Stimulated activated CD8-positive, alpha-beta memory T cell treated with anti-CD3 and anti-CD28 coated beads, Interleukin-15, amount 100 ng/mL, for 4 hours (primary cell): ENCODE results near the gene TNFRSF13B.
"Not testable (repeated sequence)": the region's sequence is repeated elsewhere in the genome, so short reads cannot be mapped to it uniquely, and the experiment has no call there.

ENCODE experiments used
- DNase-seq, 2 donors: peaks; one replicate each; pipeline ENCODE4 v3.0.0-alpha.2; 2020; ENCODE audit warnings: low read depth in 2 of 2

TNFRSF13B gene

DNA sequence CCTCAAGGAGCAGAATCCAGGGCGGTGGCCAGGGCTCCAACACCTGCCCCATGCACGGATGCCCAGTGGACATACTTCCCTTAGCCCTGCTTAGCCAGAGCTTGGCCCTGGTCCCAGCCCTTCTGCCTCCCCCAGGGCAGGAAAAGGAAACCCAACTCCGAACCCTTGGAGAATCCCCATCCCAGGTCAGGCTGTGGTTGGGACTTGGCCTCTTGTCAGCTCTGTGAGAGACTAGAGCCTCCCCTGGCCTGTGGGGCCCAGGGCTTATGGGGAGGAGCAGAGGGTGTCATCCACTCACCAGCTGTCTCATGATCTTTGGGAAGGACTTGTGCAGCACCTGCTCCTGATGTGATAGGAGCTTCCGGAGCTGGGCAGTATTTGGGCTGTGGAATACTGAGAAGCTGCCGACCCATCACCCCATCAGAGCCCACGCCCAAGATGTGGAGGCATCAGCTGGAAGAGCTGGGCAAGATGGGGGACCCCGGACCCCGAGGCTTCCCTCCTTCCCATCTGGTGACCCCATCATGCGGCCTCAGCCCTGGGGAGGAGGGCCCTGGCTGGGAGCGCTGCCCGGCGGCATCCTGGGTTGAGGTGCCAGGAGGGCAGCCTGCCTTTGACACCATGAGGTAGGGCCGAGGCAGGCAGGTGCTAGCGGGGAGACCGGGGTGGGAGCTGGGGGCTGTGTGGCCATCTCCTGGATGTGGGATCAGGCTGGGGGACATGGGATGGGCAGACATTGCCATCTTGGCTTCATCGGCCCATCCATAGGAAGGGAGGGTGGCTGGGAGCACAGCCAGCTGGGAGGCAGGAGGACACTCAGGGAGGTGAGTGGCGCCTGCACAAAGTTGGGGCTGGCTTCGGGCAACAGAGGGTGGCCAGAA lies 45.1 kb downstream of the TNFRSF13B start:
- no peak for DNase-seq

DNA sequence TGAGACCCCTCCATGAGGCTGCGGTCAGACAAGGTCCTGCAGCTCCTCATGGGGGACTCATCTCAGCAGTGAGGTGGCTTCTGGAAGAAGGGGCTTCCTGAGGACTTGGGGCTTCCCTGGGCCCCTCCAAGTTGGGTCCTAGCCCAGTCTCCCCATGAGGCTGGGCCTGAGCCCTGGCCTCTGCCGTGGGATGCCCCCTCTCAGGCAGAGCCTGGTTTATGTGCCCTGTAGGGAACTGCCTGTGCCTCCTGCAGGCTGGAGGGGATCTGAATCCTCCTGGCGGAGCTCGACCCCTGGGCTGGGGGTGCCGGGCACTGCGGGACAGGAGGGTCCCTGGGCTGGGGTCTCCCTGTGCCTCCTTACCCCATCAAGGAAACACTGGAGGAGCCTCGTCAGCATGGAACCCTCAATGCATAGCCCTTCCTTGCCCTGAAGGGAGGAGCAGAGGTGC lies 45.8 kb downstream of the TNFRSF13B start:
- no peak for DNase-seq

DNA sequence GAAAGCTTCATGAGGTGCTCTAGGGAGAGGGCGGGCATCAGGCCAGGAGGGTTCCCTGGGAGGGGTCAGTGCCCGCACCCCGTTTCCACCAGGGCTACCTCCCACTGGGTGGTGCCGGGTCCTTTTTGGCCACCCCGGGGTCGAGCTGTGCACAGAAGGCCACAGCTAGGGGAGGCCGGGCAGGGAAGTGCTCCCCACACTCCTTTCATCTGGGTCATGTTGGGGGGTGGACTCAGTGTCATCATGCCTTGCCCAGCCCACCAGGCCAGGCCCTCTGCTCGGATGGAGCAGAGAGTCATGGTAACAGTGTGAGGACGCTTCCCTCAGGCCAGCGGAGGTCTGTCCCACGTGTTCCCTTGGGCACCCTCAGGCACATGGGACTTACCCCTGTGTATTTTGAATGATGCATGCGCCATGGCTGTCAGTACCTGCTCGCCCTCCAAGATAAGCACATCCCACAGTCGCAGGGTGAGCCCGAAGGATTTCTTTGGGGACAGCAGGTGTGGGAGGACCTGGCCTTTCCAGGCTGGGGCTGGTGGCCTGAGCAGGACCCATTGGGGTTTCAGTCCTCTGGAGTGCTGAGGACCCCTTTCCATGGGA lies 46.4 kb downstream of the TNFRSF13B start:
- no peak for DNase-seq

DNA sequence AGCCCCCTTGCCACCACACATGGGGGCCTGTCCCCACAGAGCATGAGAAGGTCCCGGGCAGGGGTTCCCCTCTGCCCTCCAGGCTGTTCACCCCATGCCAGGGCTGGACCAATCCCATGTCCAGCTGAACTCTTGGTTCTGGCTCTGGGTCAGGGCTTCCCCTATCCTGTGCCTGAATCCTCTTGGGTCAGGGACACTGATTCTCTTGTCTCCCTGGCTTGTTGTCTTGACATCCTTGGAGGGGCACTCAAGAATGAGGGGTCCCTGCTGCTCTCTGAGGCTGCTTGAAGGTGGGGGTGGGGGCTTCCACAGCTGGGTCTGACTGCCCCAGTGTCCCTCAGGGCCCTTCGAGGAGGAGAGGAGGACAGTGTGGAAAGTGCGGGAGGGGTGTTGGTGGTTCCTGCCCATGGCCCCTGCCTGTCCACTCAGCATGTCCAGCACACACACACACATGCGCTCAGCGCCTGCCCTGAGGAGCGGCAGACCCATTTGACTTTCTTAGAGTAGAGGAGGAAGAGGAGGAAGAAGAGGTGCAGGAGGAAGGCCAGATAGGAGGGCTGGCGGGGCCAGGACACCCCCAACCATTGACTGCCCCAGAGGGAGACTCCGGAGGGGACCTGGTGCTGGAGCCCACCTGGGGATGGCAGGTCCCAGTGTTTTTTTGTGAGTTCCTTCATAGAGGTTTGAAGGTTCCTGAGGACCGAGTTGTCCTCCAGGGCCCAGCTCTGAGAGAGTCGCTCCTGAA lies 47.0 kb downstream of the TNFRSF13B start:
- DNase-seq = no peak

DNA sequence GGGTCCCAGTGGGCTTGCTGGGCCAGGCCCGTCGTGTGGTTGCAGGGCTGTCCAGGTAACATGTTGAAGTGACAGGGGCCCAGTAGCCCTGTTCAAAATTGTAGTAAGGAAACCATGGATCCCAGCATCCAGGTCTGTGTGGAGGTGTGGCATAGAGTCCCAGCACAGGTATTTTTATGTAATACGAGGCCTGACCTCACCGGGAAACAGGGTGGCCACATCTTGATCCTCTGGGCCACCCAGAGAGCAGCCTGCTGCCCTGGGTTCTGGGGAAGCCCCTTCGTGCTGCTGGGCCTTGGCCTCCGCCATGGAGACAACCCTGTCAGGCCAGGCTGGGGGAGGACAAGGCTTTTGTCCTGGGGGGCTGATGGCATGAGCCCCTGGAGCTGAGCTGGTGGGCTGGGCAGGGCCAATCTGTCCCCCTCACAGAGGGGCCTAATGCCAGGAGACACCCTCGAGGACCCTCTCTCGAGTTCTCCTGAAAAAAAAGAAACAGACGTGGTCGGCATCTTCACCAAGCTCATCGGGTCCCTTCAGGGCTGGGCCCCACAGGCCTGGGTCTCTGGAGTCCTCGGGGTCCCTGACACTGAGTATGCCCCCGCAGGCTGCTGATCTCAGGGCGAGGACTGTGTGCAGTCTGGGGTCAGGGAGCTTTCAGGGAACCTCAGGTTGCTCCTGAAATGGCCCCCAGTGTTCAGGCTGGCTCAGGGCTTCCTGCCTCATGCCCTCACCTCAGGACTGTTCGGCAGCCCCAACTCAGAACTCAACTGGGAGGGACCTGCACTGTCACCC lies 47.8 kb downstream of the TNFRSF13B start:
- DNase-seq = no peak

DNA sequence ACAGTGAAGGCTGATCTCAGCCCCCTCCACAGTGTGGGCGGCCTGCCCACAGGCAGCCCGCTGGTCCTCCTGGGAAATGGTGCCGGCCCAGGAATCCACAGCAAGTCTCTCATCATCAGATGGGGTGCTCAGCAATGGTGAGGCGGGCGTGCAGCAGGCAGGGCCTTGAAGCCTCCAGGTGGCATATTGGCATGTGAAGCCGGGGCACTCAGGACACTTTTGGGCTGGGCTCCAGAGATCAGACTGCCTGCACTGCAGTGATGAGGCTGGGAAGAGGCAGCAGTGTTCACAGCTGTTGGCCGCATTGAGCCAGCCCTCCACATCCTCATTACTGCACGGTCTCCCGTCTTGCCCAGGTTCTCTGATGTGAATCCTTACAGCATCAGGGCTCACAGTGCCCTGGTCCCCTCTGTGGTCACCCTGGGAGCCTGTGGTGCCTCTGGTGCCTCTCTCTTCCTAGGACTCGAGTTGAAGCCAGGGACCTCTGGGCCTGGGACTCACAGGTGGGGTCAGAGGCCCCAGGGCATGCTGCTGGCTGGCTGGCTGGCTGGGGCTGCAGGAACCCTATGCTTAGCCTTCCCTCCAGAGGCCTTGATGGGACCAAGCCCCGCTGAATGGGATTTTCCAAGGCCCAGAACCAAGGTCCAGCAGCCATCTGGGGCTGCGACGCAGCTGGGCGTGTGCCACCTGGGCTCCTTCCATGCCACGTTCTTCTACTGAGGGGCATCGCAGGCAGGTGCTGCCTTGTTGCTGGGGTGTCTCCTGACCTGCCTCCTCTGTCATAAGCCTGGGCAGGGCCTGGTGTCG lies 48.6 kb downstream of the TNFRSF13B start:
- no peak for DNase-seq

DNA sequence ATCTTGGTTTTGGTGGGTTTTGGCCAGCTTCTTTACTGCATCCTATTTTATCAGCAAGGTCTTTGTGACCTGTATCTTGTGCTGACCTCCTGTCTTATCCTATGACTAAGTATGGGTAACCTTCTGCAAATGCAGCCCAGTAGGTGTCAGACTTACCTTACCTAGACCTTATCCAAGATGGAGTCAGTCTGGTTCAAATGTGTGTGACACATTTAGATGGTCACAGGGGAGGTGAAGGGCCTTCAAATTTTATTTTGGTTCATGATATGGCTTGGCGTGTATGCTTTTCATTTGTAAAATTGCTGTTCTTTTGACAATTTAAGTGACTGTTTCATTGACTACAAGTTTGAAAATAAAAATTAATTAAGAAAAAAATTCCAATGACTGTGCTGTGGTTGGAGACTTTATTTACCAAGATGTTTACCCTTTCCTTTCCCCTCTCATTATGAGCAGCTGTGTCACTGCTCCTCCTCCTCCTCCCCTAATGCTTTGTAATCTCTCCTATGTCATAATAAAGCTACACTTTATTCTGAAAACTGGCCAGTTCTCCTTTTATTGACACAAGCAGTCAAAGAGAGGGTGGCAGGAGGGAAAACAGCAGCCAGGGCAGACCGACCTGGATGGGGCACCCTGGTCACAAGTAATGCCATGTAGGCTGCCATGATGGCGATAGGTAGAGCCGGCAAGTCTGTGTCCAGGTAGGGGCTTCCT lies 49.4 kb downstream of the TNFRSF13B start:
- no peak for DNase-seq

DNA sequence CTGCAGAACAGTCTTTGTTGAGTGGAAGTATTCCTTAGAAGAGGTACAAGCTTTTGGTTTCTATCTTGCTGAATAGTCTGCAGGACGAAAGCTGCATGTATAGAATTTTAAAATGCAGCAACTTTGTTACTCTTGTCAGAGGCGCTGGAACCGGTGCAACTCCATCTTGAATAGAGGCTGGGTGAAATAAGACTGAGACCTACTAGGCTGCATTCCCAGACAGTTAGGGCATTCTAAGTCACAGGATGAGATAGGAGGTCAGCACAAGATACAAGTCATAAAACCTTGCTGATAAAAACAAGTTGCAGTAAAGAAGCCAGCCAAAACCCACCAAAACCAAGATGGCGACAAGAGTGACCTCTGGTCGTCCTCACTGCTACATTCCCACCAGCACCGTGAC lies 50.5 kb downstream of the TNFRSF13B start:
- DNase-seq = not testable (repeated sequence)

DNA sequence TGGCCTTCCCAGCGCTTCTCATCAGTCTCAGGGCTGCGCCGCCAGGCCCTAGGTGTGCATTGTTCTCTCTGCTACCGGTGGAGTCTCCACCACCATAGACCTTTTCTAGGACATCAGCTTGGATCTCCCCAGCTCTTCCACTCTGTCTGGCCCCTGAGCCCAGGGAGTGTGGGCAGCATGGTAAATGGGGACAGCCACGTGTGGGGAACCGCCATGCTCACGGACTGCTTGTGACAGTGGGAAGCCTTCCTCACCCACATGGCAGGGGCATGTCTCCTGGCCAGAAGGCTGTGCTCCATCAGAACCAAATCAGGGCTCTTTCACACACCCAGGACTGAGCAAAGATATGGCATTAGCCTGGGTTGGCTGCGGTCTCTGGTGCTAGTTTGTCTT lies 51.3 kb downstream of the TNFRSF13B start:
- no peak for DNase-seq

DNA sequence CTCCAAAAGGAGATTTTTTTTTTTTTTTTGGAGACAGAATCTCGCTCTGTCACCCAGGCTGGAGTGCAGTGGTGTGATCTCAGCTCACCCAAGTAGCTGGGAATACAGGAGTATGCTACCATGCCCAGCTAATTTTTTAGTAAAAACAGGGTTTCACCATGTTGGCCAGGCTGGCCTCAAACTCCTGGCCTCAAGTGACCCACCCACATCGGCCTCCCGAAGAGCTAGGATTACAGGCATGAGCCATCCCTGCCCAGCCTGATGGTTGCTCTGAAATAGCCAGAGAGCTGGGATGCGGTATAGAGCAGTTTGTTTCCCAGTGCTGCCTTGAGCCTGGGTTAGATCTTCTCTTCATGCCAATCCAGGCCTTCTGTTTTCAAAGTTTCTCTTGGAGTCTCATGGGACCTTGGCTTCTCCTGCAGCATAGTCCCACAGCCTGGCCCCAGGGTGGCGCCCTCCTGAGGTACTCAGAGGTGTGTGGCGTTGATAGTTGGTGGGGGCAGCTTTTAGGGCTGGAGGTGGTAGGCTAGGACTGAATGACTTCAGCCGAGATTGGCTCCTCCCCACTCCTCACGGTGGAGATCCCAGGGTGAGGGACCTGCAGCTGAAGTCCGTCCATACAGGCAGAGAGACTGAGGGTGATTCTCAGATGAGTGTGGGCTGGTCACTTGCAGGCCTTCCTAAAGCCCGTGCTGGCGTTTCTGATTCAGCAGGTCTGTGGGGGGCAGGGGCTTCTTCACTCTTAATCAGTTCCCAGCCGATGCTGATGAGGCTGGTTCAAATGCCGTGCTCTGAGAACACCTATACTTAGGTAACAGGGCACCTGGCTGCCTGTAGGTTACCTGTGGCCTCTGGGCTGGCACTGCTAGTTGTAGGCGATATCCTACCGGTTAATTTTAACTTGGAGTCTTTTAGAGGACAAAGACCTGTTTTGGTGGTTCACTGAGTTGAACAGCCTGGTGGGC lies 52.0 kb downstream of the TNFRSF13B start:
- DNase-seq = no peak

DNA sequence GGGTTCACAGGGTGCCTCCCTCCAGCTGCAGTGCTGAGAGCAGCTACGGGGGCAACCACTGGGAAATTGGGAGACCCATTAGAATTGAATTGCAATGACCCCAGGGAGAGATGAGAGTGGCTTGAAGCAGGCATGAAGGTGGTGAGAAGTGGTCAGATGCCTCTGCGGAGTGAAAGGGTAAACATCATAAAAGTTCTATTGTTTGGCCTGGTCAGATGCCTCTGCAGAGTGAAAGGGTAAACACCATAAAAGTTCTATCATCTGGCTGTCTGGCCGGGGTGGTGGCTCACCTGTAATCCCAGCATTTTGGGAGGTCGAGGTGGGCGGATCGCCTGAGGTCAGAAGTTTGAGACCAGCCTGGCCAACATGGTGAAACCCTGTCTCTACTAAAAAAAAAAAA lies 53.5 kb downstream of the TNFRSF13B start:
- no peak for DNase-seq

DNA sequence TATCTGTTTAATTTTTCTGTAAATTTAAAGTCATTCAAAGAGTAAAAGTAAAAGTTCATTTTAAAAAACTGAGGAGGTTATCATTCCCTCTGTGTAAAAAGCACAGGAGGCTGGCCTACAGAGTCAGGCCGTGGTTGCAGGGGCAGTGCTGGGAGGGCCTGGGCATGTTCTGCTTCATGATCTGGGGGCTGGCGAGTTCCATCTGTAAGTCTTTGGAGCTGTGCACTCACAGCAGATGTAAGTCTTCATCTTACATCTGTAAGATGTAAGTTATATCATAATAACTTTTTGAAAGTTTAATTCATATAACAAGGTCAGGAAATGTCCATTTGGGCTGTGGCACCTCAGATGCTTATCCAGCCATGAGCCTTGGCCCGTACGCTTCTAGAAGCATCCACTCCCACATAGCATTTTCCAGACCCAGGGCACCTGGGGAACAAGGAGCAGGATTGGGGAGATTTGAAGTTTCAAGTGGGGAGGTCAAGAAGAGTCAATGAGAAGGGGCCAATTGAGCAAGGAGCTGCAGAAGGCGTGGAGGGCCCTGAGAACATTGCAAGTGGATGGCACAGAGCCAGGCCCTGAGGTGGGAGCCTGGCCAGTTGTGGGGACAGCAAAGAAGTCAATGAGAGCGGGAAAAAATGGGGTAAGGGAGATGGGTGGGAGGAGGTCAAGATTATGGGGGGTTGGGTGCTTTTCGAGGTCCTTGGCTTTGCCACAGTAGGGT lies 54.1 kb downstream of the TNFRSF13B start:
- no peak for DNase-seq

DNA sequence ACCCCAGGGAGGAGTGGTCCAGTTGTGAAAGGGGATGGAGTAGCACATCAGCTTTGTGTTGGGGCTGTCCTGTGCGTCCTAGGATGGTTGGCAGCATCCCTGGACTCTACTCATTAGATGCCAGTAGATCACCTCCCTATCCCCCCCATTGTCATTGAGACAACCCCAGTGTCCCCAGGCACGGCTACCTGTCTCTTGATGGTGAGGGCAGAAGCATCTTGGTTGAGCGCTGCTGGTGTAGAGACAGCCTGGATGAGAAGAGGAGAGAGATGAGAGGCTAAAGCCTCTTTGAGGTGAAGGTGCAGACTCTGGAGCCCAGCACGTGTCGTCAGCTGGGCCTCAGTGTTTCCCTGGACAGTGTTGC lies 55.4 kb downstream of the TNFRSF13B start:
- DNase-seq = no peak

DNA sequence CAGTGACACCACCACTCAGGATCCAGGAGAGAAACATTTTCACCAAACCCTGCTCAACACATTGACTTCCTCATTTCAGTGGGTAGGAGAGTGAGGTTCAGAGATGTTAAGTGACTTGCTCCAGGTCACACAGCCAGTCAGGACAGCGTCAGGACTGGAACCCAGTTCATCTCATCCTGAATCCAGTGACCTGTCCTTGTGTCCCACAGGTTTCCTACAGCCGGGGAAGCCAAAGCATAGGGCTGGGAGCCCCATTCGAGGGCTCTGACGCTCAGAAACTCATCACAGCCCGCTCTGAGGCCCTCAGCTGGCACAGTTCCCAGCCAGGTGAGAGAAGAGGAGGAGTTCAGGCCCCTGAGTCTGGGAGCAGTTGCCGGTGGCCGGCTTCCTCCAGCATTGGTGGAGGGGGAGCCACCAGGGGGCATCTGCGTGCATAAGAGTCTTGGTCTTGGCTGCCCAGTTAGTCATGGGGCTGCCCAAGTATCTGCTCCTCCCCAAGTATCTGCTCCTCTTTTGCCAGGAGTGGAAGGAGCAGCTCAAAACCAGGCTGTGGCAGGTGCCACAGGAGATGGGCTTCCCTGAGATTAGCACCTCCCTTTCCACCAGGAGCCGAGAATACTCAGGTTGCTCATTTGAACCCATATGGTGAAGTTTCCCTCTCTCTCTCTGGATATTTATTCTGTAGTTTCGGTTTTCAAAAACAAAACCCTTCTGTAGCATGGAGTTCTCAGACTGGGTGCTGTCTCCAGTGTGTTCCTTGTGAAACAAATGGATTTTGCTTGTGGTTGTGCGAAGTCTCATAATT lies 56.0 kb downstream of the TNFRSF13B start:
- DNase-seq = no peak

DNA sequence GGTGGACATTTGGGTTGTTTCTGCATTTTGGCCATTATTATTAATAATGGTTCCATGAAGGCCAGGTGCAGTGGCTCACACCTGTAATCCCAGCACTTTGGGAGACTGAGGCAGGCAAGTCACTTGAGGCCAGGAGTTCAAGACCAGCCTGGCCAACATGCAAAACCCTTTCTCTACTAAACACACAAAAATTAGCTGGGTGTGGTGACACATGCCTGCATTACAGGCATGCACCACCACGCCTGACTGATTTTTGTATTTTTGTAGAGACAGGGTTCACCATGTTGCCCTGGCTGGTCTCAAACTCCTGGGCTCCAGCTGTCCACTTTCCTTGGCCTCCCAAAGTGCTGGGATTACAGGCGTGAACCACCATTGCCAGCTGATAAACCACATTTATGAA lies 58.5 kb downstream of the TNFRSF13B start:
- no peak for DNase-seq

DNA sequence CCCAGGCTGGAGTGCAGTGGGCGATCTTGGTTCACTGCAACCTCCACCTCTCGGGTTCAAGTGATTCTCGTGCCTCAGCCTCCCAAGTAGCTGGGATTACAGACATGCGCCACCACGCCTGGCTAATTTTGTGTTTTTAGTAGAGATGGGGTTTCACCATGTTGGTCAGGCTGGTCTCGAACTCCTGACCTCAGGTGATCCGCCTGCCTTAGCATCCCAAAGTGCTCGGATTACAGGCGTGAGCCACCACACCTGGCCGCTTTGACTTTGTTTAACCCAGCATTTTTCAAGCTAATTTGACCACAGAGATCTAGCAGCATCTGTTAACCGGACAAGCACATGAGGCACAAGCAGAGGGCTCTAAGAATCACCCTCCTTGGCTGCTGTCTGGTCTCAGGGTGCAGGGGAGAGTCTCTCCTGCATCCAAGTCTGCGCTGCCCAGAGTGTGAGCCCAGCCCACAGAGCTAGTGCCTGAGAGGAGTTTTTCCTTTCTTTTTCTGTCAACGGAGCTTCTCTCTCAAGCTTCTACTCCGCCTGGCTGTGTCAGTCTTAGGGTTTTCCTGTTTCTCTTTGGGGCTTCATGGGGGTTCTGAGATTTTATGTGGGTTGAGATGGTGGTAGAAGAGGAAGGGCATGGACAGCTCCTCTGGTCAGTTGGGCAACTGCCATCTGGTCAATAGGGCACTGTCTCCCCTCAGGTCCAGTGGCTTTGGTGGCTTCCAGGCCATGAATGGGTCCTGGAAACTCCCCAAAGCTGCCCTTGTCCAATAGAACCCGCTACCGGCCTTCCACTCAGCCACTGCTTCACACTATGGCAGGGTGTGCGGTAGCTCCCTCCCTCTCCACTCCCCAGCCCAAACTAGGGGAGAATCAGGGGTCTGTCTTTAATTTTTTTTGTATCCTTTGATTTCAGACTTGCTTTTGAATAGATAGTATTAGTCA lies 59.6 kb downstream of the TNFRSF13B start:
- DNase-seq = no peak
